GM21528 (cell line): ENCODE data around the gene IL1B.

Source experiments
- ATAC-seq: cut with Tn5 transposase; IDR thresholded peaks from one replicate; pipeline ENCODE4 v1.9.1; 2021; ENCODE audit warnings: mild to moderate bottlenecking, moderate library complexity; ENCODE audit not compliant: unreplicated experiment, low FRiP score

IL1B gene

GRCh38 chr2:112787294-112787693, 49.3 kb downstream of the IL1B start:
- no peak for ATAC-seq

- ATAC-seq = no peak
These were observed 52.1 kb downstream of the IL1B start, which contains the start of gene IL1A for GRCh38 chr2:112784199-112785189. IL1A (minus strand) TSS chr2:112784493; CDS start chr2:112783770, 723 bp downstream.

- ATAC-seq = no peak
These were observed 53.3 kb downstream of the IL1B start for GRCh38 chr2:112783187-112783714.

- ATAC-seq = peak; percentile 80
These were observed 54.3 kb downstream of the IL1B start for GRCh38 chr2:112782234-112782799.
